Glutamatergic neuron (in vitro differentiated cells): ENCODE results near the gene MYOD1. TPM values are rescaled to one million over a fixed set of nuclear protein-coding genes. Genes with fewer than 3 reads are reported as not detected.

ENCODE experiments used
- DNase-seq: peaks from one replicate; pipeline ENCODE4 v3.0.0; 2022
- H3K27ac Mint-ChIP-seq: one replicate; pipeline ENCODE4 v1.8.0; 2020; ENCODE audit warnings: mild to moderate bottlenecking, mixed read lengths, inconsistent platforms; ENCODE audit not compliant: unreplicated experiment
- H3K27me3 Mint-ChIP-seq: one replicate; pipeline ENCODE4 v1.8.0; 2020; ENCODE audit warnings: mild to moderate bottlenecking, moderate library complexity, mixed read lengths, inconsistent platforms; ENCODE audit not compliant: unreplicated experiment
- H3K36me3 Mint-ChIP-seq: one replicate; pipeline ENCODE4 v1.8.0; 2020; ENCODE audit warnings: mild to moderate bottlenecking, mixed read lengths, inconsistent platforms; ENCODE audit not compliant: unreplicated experiment
- H3K4me1 Mint-ChIP-seq: one replicate; pipeline ENCODE4 v1.8.0; 2020; ENCODE audit warnings: mild to moderate bottlenecking, low read depth, mixed read lengths, inconsistent platforms; ENCODE audit not compliant: unreplicated experiment
- H3K4me3 Mint-ChIP-seq: one replicate; pipeline ENCODE4 v1.8.0; 2020; ENCODE audit warnings: mild to moderate bottlenecking, mixed read lengths, inconsistent platforms; ENCODE audit not compliant: unreplicated experiment
- H3K9me3 Mint-ChIP-seq: one replicate; pipeline ENCODE4 v1.8.0; 2020; ENCODE audit warnings: mild to moderate bottlenecking, moderate library complexity, mixed read lengths, inconsistent platforms; ENCODE audit not compliant: unreplicated experiment
- CTCF ChIP-seq: fragments of 200-600 bp; sonication (generic); IDR thresholded peaks from one replicate; pipeline ENCODE4 v1.5.0; 2021; ENCODE audit not compliant: partially characterized antibody, unreplicated experiment
- total RNA-seq: library from RNA; stranded (reverse); fragmentation: NEBNext Ultra II Directional; extraction: Animal tissue kit (Norgen Biotek cat#: 25700); gene quantifications from one replicate; pipeline ENCODE4 v1.2.1, GENCODE V29; 2021; ENCODE audit not compliant: unreplicated experiment

The MYOD1 gene
- total RNA-seq, 1 donor from 2014 or later: not detected

DNA sequence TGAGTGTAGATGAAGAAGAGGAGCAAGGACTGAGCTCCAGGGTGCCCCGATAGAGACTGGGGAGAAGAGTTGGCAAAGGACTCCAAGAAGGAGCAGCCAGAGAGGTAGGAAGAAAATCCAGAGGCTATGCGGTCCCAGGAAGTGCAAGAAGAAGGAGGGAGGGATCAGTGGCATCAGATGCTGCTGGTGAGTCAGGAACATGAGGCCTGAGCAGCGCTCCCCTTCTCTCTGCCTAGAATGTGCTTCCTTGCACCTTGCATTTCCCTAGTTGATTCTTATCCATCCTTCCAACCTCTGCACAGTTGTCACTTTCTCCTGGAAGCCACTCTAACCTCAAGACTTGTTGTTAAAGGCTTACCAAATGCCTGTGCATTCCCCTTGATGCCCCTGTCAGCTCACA lies 36.5 kb downstream of the MYOD1 start:
- H3K9me3 Mint-ChIP-seq: peaks cover 7% of the 10 kb centered on the region
- H3K27me3 Mint-ChIP-seq: peaks cover 6% of the 10 kb centered on the region
- H3K4me1 Mint-ChIP-seq: peaks cover 2% of the 10 kb centered on the region
- no peak overlapping the region for H3K27ac Mint-ChIP-seq
- no peak for DNase-seq
- H3K36me3 Mint-ChIP-seq: peaks cover 29% of the 10 kb centered on the region
- no peak overlapping the region for H3K4me3 Mint-ChIP-seq
- no peak for TF ChIP-seq CTCF

DNA sequence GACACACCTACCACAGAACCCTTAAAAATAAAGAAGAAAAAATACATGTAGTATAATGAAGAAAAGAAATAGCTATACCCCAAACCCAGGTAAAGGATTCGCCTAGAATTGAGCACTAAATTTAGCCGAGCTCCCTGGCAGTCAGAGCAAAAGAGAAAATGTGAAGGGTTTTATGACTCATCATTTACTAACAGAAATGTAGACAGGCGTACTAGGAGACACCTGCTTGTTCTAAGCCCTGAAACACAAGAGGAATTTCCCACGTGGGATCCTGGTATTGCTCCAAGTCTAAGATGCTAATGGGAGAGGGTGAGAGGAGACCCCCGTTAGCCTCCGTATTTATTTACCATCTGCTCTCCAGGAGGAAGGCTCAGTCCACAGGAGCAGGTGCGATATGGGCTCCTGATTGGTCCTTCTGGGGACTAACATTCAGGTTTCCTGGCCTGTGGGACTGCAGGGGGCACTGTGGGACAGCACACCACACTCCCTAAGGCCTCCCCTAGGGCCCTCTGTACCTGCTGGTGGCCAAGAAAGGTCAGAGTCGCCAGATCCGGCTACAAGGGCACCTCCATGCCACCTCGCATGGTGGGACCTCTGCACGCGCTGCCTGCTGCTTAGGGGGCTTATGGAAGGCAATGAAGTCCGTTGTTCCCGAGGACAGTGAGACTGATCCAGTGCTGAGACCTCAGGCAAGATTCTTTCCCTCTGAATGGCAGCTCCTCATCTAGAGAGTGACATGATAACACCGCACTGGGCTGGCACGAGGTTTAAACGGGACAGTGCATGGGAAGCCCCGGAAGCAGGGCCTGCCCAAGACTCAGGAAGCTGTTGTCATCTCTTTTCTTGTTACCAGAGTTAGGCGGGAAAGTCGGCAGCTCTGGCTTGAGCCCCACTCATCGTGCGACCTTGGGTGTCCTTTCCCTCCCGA lies 41.0 kb downstream of the MYOD1 start:
- H3K4me3 Mint-ChIP-seq: no peak overlapping the region
- peak; percentile 53 for DNase-seq

DNA sequence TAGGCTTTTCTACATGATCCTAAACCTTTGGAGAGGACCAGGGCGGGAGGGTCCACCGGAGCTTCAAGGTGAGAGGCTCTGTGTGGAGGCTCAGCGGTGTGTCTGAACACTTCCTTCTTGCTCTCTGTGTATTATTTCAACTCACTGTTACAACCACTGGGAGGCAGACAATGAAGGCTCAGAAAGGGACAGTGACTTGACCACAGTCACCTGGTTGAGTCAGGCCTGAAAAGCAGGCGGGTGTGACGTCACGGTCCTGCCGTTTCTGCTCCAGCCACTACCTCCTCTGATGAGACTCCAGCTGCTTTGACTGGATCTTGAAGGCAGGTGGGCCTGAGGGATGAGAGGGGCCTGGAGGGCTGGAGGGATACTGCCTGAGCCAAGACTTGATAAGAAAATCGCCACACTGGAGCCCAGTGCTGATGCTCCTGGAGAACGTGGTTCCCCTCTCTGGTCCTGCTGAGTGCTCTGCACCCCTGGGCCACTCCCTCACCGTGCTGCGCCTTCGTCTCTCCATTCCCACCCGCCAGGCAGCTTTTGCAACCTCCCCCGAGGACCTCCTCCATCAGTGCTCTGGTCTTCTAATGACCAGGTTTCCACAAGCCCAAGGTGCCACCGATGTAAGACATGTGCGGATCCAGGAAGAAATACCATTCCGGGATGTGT lies 43.1 kb downstream of the MYOD1 start:
- H3K27ac Mint-ChIP-seq: no peak overlapping the region
- H3K36me3 Mint-ChIP-seq: peaks cover 14% of the 10 kb centered on the region
- TF ChIP-seq CTCF: no peak
- H3K27me3 Mint-ChIP-seq: peaks cover 11% of the 10 kb centered on the region
- no peak for DNase-seq
- peaks cover 24% of the 10 kb centered on the region for H3K4me1 Mint-ChIP-seq
- H3K4me3 Mint-ChIP-seq: no peak overlapping the region
- H3K9me3 Mint-ChIP-seq: peaks cover 8% of the 10 kb centered on the region

More for the DNA sequence above, 41.0 kb downstream of the MYOD1 start:
- Mint-ChIP-seq H3K27ac (no peak overlapping the region), H3K4me1 (peaks cover 13% of the 10 kb centered on the region), H3K36me3 (peaks cover 17% of the 10 kb centered on the region), H3K27me3 (peaks cover 12% of the 10 kb centered on the region), H3K9me3 (peaks cover 9% of the 10 kb centered on the region)
- TF ChIP-seq CTCF: peak; percentile 16

DNA sequence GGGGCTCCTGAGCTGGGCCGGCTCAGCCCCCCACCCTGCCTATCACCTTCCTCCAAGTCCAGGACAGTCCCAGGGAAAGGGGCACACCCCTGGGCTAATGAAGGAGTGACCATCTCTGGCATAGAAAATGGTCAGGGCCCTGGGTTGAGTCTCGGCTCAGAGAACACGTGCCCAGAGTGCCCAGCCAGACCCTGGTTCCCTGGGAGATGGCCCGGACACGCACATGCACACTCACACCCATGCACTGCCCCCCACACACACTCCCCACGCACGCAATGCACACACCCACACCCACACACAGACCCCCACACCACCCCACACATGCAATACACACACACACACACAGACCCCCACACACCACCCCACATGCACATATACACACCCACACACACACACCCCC lies 43.9 kb downstream of the MYOD1 start:
- DNase-seq: no peak
- peaks cover 12% of the 10 kb centered on the region for H3K36me3 Mint-ChIP-seq
- no peak for TF ChIP-seq CTCF

GRCh38 chr11:17763703-17764102 lies 44.3 kb downstream of the MYOD1 start:
- Mint-ChIP-seq H3K27ac (no peak overlapping the region), H3K4me3 (no peak overlapping the region), H3K9me3 (peaks cover 8% of the 10 kb centered on the region), H3K4me1 (peaks cover 28% of the 10 kb centered on the region), H3K36me3 (peaks cover 8% of the 10 kb centered on the region), H3K27me3 (peaks cover 12% of the 10 kb centered on the region)
- TF ChIP-seq CTCF: no peak
- DNase-seq: no peak

More for the DNA sequence above, 43.9 kb downstream of the MYOD1 start:
- H3K27ac Mint-ChIP-seq: no peak overlapping the region
- H3K27me3 Mint-ChIP-seq: peaks cover 12% of the 10 kb centered on the region
- H3K4me1 Mint-ChIP-seq: peaks cover 28% of the 10 kb centered on the region
- H3K4me3 Mint-ChIP-seq: no peak overlapping the region
- H3K9me3 Mint-ChIP-seq: peaks cover 8% of the 10 kb centered on the region
